ENCODE data around the gene TMEM132D. TPM values are rescaled to one million over a fixed set of nuclear protein-coding genes. Genes with fewer than 3 reads are reported as not detected.

Gene TMEM132D
- polyA plus RNA-seq, 4 donors: 0.10 to 0.21 TPM; not detected in 2

DNA sequence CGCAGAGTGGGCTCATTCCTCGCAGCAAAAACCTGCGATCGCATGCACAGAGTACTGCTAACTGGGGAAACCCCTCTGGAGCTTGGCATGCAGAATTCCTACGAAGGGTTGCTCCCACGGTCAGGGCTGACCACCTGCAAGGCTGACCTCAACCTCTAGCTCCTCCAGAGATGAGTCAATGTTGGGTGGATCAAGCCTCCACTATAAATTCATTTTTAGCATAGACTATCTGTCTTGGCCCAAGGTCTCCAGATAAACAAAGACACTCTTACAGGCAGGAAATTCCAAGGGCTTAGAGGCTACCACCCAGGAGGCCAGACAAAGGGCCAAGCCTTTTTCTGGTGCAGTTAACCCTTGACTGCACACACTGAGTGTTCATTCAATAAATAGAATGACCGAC, 296.5 kb downstream of the TMEM132D start:
- FAIRE-seq (no peak), DNase-seq (no peak)
- Histone ChIP-seq H3K27me3 (ENCODE audit: control insufficient read depth in 3 of 3, insufficient read depth in 3 of 3, low read length in 3 of 3) (no peaks in the 10 kb centered on the region), H3K27ac (ENCODE audit: low read depth in 1 of 3, low read length in 2 of 3) (no peak overlapping the region), H3K36me3 (ENCODE audit: control insufficient read depth in 3 of 3, insufficient read depth in 2 of 3, low read depth in 1 of 3, low read length in 3 of 3) (no peaks in the 10 kb centered on the region), H3K4me3 (ENCODE audit: low read depth in 1 of 3, low read length in 3 of 3) (no peak overlapping the region), H3K4me1 (ENCODE audit: control insufficient read depth in 3 of 3, insufficient read depth in 2 of 3, low read depth in 1 of 3, low read length in 2 of 3) (peaks cover 0 to 2% (median 0%) of the 10 kb centered on the region in 3 donors), H3K9me3 (ENCODE audit: control insufficient read depth in 2 of 2, insufficient read depth in 1 of 2, low read depth in 1 of 2, low read length in 1 of 2) (no peaks in the 10 kb centered on the region)
- 39 to 72% (median 58%) methylated on average over 7 of the region's 7 CpGs for WGBS, 3 donors

DNA sequence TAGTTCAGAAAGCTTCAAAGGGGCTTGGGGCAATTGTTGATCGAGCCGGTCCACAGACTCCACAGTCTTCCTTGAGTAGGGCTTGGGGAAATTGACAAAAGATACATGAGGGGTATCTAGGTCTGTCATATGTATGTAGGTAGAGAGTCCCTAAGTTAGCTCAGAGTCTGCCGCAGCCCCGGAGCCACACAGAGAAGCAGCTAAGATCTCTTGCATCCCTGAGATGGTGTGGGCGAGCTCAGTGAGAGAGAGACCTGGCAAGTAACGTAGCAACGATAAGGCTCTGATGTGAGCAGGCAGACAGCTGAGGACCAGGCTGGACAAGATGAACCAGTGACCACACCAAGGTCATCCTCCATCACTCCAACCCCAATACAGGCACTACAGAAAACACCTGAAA, 297.6 kb downstream of the TMEM132D start:
- FAIRE-seq (no peak), DNase-seq (no peak)
- Histone ChIP-seq H3K4me3 (ENCODE audit: low read depth in 1 of 3, low read length in 3 of 3) (no peak overlapping the region), H3K4me1 (ENCODE audit: control insufficient read depth in 3 of 3, insufficient read depth in 2 of 3, low read depth in 1 of 3, low read length in 2 of 3) (peaks cover 0 to 2% (median 0%) of the 10 kb centered on the region in 3 donors), H3K27me3 (ENCODE audit: control insufficient read depth in 3 of 3, insufficient read depth in 3 of 3, low read length in 3 of 3) (no peaks in the 10 kb centered on the region), H3K36me3 (ENCODE audit: control insufficient read depth in 3 of 3, insufficient read depth in 2 of 3, low read depth in 1 of 3, low read length in 3 of 3) (no peaks in the 10 kb centered on the region), H3K9me3 (ENCODE audit: control insufficient read depth in 2 of 2, insufficient read depth in 1 of 2, low read depth in 1 of 2, low read length in 1 of 2) (no peaks in the 10 kb centered on the region), H3K27ac (ENCODE audit: low read depth in 1 of 3, low read length in 2 of 3) (no peak overlapping the region)
- WGBS, 3 donors: 86 to 95% (median 92%) methylated on average over 7 of the region's 7 CpGs

DNA sequence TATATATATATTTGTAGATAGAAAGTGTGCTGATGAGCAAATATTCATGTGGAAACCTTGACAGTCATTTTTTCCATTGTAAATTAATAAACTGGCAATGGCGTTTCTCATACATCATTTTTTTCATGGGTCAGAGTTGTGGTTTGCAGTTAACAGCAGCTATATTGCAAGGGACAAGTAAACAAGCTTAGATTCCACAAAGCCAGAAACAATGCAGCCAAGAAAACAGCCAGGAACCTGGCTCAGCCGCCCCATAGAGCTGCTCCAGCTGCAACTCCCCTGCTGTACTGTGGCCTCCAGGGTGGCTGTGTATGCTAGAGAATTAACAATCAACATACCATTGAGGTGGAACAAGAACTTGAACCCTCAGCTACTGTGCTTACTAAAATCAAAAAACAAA, 298.2 kb downstream of the TMEM132D start:
- no peak overlapping the region for H3K27ac ChIP-seq (ENCODE audit: low read depth in 1 of 3, low read length in 2 of 3)
- no peaks in the 10 kb centered on the region for H3K36me3 ChIP-seq (ENCODE audit: control insufficient read depth in 3 of 3, insufficient read depth in 2 of 3, low read depth in 1 of 3, low read length in 3 of 3)
- FAIRE-seq: no peak
- 56 to 62% (median 60%) methylated on average over 2 of the region's 2 CpGs for WGBS, 3 donors
- H3K9me3 ChIP-seq (ENCODE audit: control insufficient read depth in 2 of 2, insufficient read depth in 1 of 2, low read depth in 1 of 2, low read length in 1 of 2): no peaks in the 10 kb centered on the region
- H3K27me3 ChIP-seq (ENCODE audit: control insufficient read depth in 3 of 3, insufficient read depth in 3 of 3, low read length in 3 of 3): no peaks in the 10 kb centered on the region
- H3K4me3 ChIP-seq (ENCODE audit: low read depth in 1 of 3, low read length in 3 of 3): no peak overlapping the region
- DNase-seq: no peak
- H3K4me1 ChIP-seq (ENCODE audit: control insufficient read depth in 3 of 3, insufficient read depth in 2 of 3, low read depth in 1 of 3, low read length in 2 of 3): peaks cover 0 to 2% (median 0%) of the 10 kb centered on the region in 3 donors

DNA sequence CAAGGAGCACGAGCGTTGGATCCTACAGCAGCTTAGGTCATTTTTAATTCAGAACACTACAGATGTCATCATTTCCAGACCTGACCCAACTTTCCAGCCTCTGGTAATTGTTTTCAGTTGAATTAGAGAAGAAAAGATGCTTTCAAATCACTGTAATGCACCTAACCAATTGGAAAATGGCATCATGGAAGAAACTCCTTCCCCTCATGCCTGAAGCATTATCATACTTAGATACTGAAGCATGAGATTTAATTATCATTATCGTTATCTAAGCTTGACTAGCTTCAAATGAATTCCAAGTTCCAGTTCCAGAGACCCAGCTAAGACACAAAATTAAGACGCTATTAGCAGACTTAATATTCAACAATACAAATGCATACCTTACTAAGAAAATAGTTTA, 299.3 kb downstream of the TMEM132D start:
- 67 to 73% (median 71%) methylated on average over 4 of the region's 4 CpGs for WGBS, 3 donors
- Histone ChIP-seq H3K4me3 (ENCODE audit: low read depth in 1 of 3, low read length in 3 of 3) (no peak overlapping the region), H3K4me1 (ENCODE audit: control insufficient read depth in 3 of 3, insufficient read depth in 2 of 3, low read depth in 1 of 3, low read length in 2 of 3) (peaks cover 0 to 2% (median 0%) of the 10 kb centered on the region in 3 donors), H3K27me3 (ENCODE audit: control insufficient read depth in 3 of 3, insufficient read depth in 3 of 3, low read length in 3 of 3) (no peaks in the 10 kb centered on the region), H3K36me3 (ENCODE audit: control insufficient read depth in 3 of 3, insufficient read depth in 2 of 3, low read depth in 1 of 3, low read length in 3 of 3) (no peaks in the 10 kb centered on the region), H3K27ac (ENCODE audit: low read depth in 1 of 3, low read length in 2 of 3) (no peak overlapping the region), H3K9me3 (ENCODE audit: control insufficient read depth in 2 of 2, insufficient read depth in 1 of 2, low read depth in 1 of 2, low read length in 1 of 2) (no peaks in the 10 kb centered on the region)
- no peak for FAIRE-seq
- no peak for DNase-seq

- FAIRE-seq: no peak
- H3K4me1 ChIP-seq (ENCODE audit: control insufficient read depth in 3 of 3, insufficient read depth in 2 of 3, low read depth in 1 of 3, low read length in 2 of 3): peaks cover 0 to 2% (median 0%) of the 10 kb centered on the region in 3 donors
- no peaks in the 10 kb centered on the region for H3K36me3 ChIP-seq (ENCODE audit: control insufficient read depth in 3 of 3, insufficient read depth in 2 of 3, low read depth in 1 of 3, low read length in 3 of 3)
- no peak for DNase-seq
- H3K9me3 ChIP-seq (ENCODE audit: control insufficient read depth in 2 of 2, insufficient read depth in 1 of 2, low read depth in 1 of 2, low read length in 1 of 2): no peaks in the 10 kb centered on the region
- 68 to 79% (median 72%) methylated on average over 1 of the region's 1 CpG for WGBS, 3 donors
- H3K27ac ChIP-seq (ENCODE audit: low read depth in 1 of 3, low read length in 2 of 3): no peak overlapping the region
- no peaks in the 10 kb centered on the region for H3K27me3 ChIP-seq (ENCODE audit: control insufficient read depth in 3 of 3, insufficient read depth in 3 of 3, low read length in 3 of 3)
- no peak overlapping the region for H3K4me3 ChIP-seq (ENCODE audit: low read depth in 1 of 3, low read length in 3 of 3)
Measured at GRCh38 chr12:129599406-129599805, 304.4 kb downstream of the TMEM132D start.

DNA sequence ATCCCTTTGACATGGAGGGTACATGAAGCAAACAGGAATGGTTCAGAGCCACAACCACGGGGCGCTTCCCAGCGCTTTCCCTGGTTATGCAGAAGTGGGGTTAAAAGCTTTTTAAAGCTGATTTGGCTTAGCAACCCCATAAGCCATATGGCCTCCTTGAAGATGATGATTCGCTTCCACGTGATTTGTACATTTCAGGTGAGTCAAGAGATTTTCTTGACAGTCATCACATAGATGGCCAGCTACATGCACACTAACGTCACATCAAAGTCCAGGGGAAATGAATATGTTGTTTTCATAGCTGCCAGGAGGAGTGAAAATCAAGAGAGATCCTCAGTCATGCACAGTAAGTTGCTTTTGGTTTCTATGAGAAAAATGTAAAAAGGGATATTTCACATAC, 309.7 kb downstream of the TMEM132D start:
- no peak for DNase-seq
- no peaks in the 10 kb centered on the region for H3K36me3 ChIP-seq (ENCODE audit: control insufficient read depth in 3 of 3, insufficient read depth in 2 of 3, low read depth in 1 of 3, low read length in 3 of 3)
- H3K27ac ChIP-seq (ENCODE audit: low read depth in 1 of 3, low read length in 2 of 3): no peak overlapping the region
- H3K9me3 ChIP-seq (ENCODE audit: control insufficient read depth in 2 of 2, insufficient read depth in 1 of 2, low read depth in 1 of 2, low read length in 1 of 2): no peaks in the 10 kb centered on the region
- H3K4me3 ChIP-seq (ENCODE audit: low read depth in 1 of 3, low read length in 3 of 3): no peak overlapping the region
- no peaks in the 10 kb centered on the region for H3K27me3 ChIP-seq (ENCODE audit: control insufficient read depth in 3 of 3, insufficient read depth in 3 of 3, low read length in 3 of 3)
- WGBS, 3 donors: 70 to 87% (median 75%) methylated on average over 6 of the region's 6 CpGs
- no peak for FAIRE-seq
- no peaks in the 10 kb centered on the region for H3K4me1 ChIP-seq (ENCODE audit: control insufficient read depth in 3 of 3, insufficient read depth in 2 of 3, low read depth in 1 of 3, low read length in 2 of 3)

DNA sequence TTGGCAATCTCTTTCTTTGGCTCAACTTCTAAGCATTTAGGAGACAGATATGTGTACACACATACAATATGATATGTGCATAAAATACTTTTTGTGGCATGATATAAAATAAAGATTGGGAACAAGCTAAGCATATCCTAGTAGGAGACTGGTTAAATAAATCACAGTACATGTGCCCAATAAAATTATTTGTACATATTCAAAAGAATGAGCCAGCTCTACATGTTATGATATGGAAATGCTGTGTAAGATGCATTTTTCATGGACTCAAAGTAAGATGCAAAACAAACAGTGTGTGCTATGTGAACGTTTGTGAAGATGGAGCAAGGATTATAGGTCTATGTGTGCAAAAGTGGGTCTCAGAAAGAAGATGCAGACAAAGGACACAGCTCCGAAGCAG, 311.4 kb downstream of the TMEM132D start:
- DNase-seq: no peak
- Histone ChIP-seq H3K27ac (ENCODE audit: low read depth in 1 of 3, low read length in 2 of 3) (no peak overlapping the region), H3K4me1 (ENCODE audit: control insufficient read depth in 3 of 3, insufficient read depth in 2 of 3, low read depth in 1 of 3, low read length in 2 of 3) (no peaks in the 10 kb centered on the region), H3K9me3 (ENCODE audit: control insufficient read depth in 2 of 2, insufficient read depth in 1 of 2, low read depth in 1 of 2, low read length in 1 of 2) (peaks cover 0 to 4% of the 10 kb centered on the region in 2 donors), H3K4me3 (ENCODE audit: low read depth in 1 of 3, low read length in 3 of 3) (no peak overlapping the region), H3K36me3 (ENCODE audit: control insufficient read depth in 3 of 3, insufficient read depth in 2 of 3, low read depth in 1 of 3, low read length in 3 of 3) (no peaks in the 10 kb centered on the region), H3K27me3 (ENCODE audit: control insufficient read depth in 3 of 3, insufficient read depth in 3 of 3, low read length in 3 of 3) (no peaks in the 10 kb centered on the region)
- FAIRE-seq: no peak
- 58 to 63% (median 62%) methylated on average over 2 of the region's 2 CpGs for WGBS, 3 donors

DNA sequence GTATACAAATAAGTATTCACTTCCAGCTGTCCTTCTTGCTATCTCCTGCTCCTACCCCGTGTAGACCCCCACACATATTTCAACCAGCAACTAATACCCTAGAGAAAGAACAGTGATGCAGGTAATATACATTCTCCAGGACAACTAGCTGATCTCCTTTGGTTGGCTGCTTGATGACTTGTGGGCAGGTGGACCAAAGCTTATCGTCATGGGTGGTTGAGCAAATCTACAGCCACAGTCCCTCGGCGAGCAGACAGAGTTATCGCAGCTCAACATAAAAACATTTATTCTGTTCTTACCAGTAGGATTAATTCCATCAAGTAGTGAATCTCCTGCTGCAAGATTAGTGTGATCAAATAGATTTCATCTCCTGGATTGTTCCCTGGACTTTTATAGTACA, 314.3 kb downstream of the TMEM132D start:
- no peaks in the 10 kb centered on the region for H3K27me3 ChIP-seq (ENCODE audit: control insufficient read depth in 3 of 3, insufficient read depth in 3 of 3, low read length in 3 of 3)
- H3K9me3 ChIP-seq (ENCODE audit: control insufficient read depth in 2 of 2, insufficient read depth in 1 of 2, low read depth in 1 of 2, low read length in 1 of 2): peaks cover 0 to 9% of the 10 kb centered on the region in 2 donors
- no peak overlapping the region for H3K4me3 ChIP-seq (ENCODE audit: low read depth in 1 of 3, low read length in 3 of 3)
- no peak overlapping the region for H3K27ac ChIP-seq (ENCODE audit: low read depth in 1 of 3, low read length in 2 of 3)
- no peaks in the 10 kb centered on the region for H3K4me1 ChIP-seq (ENCODE audit: control insufficient read depth in 3 of 3, insufficient read depth in 2 of 3, low read depth in 1 of 3, low read length in 2 of 3)
- H3K36me3 ChIP-seq (ENCODE audit: control insufficient read depth in 3 of 3, insufficient read depth in 2 of 3, low read depth in 1 of 3, low read length in 3 of 3): no peaks in the 10 kb centered on the region
- FAIRE-seq (no peak), DNase-seq (no peak)
- WGBS, 3 donors: 87 to 93% (median 89%) methylated on average over 5 of the region's 5 CpGs

- no peak for DNase-seq
- FAIRE-seq: no peak
- WGBS, 3 donors: 71 to 86% (median 84%) methylated on average over 4 of the region's 4 CpGs
- Histone ChIP-seq H3K9me3 (ENCODE audit: control insufficient read depth in 2 of 2, insufficient read depth in 1 of 2, low read depth in 1 of 2, low read length in 1 of 2) (peaks cover 0 to 9% of the 10 kb centered on the region in 2 donors), H3K27ac (ENCODE audit: low read depth in 1 of 3, low read length in 2 of 3) (no peak overlapping the region), H3K36me3 (ENCODE audit: control insufficient read depth in 3 of 3, insufficient read depth in 2 of 3, low read depth in 1 of 3, low read length in 3 of 3) (no peaks in the 10 kb centered on the region), H3K4me3 (ENCODE audit: low read depth in 1 of 3, low read length in 3 of 3) (no peak overlapping the region), H3K4me1 (ENCODE audit: control insufficient read depth in 3 of 3, insufficient read depth in 2 of 3, low read depth in 1 of 3, low read length in 2 of 3) (no peaks in the 10 kb centered on the region), H3K27me3 (ENCODE audit: control insufficient read depth in 3 of 3, insufficient read depth in 3 of 3, low read length in 3 of 3) (no peaks in the 10 kb centered on the region)
Measured at GRCh38 chr12:129588142-129588541, 315.7 kb downstream of the TMEM132D start.
